Mesenteric fat pad (tissue), 1 donor: ENCODE results near the gene TBX15. TPM values are rescaled to one million over a fixed set of nuclear protein-coding genes. Genes with fewer than 3 reads are reported as not detected.

Experiments
- DNase-seq: peaks from one replicate; pipeline ENCODE4 v3.0.0-alpha.2; 2020; ENCODE audit warnings: low spot score
- long read RNA-seq: library from polyadenylated mRNA; unstranded; transcript quantifications from one replicate; pipeline ENCODE4 v2.0.0, GENCODE V29; 2020
- total RNA-seq: library from RNA; stranded (reverse); fragmentation: NEBNext Ultra II Directional; extraction: Animal tissue kit (Norgen Biotek cat#: 25700); gene quantifications from one replicate; pipeline ENCODE4 v1.2.1, GENCODE V29; 2021
- donor health status: DM: yes; HTN: yes; CAD: no.

The TBX15 gene
- total RNA-seq, result 10.4 TPM
- long read RNA-seq, full-length matches to known transcripts, result 2 of 12 reads
- long read RNA-seq, partial matches to known transcripts, result 6 of 12 reads
- long read RNA-seq, other reads (novel, unspliced or antisense), result 4 of 12 reads

GRCh38 chr1:118988186-118989005 lies at the start of gene TBX15:
Gene TBX15, minus strand, starts transcription at chr1:118988343. Its CDS starts 548 bp downstream, at chr1:118987795.
- DNase-seq, result no peak

- DNase-seq, result no peak
Measured at GRCh38 chr1:119034359-119034758, 46.2 kb upstream of the TBX15 start.

- DNase-seq, result no peak
Measured at GRCh38 chr1:119032986-119033385, 44.8 kb upstream of the TBX15 start.

DNA sequence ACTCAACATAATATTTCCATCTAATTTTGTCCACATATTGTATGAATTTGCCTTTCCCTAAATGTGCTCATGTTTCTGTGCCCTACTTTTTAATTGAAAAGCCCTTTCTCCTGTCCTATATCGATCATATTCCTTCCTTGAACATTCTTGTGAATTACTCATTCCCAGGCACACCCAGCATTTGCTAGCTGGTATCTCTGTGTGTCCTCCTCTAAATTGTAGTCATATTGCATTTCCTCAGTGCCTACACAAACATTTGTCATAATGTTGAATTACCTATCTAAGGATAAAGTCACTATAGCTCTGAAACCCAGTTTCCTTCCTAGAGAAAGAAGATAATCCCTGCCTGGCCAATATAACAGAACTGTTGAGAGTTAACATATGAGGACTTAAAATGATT lies 39.6 kb upstream of the TBX15 start:
- DNase-seq, result no peak

DNA sequence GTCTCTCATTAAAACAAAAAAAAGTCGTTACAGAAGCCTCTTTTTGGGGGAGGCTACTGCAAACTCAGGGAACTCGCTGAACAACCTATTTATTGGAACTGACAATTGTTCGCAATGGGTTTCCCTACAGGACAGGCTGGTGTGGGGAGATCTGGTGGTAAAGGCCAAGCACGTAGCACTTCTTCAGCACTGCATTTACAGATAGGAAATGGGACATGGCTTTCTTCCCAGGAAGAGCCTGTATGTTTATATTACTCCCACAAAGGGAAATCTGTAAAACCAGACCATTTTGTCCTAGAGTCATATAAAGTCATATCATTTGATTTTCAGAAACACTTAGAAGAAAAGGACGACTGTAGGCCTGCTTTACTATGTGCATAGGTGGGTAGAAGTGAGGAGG lies 38.8 kb upstream of the TBX15 start:
- DNase-seq, result no peak

- DNase-seq, result no peak
Measured at GRCh38 chr1:119015547-119015946, 27.4 kb upstream of the TBX15 start.

GRCh38 chr1:119012383-119012782 lies 24.2 kb upstream of the TBX15 start:
- no peak for DNase-seq

- DNase-seq, result no peak
Measured at GRCh38 chr1:119011706-119012105, 23.6 kb upstream of the TBX15 start.

DNA sequence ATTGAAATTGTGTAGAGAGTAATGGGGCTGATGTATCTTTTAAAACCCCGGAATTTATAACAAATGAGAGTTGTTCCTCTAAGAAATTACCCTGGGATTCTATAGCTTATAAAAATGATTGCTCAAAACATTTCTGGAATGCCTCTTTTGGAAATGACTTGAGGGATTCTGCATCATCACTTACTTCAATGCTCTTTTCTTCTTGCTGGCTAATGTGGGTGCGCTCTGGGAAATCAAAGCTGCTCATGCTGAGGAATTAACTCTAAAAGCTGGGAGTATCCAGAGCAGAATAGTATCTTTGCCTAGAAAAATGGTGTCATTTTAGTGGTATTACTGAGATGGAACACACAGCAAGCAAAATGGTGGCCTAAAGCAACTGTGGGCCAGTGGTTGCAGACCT lies 23.0 kb upstream of the TBX15 start:
- DNase-seq, result no peak

- DNase-seq, result no peak
Measured at GRCh38 chr1:119010201-119010600, 22.1 kb upstream of the TBX15 start.

- no peak for DNase-seq
Measured at GRCh38 chr1:119009312-119009655, 21.1 kb upstream of the TBX15 start.

DNA sequence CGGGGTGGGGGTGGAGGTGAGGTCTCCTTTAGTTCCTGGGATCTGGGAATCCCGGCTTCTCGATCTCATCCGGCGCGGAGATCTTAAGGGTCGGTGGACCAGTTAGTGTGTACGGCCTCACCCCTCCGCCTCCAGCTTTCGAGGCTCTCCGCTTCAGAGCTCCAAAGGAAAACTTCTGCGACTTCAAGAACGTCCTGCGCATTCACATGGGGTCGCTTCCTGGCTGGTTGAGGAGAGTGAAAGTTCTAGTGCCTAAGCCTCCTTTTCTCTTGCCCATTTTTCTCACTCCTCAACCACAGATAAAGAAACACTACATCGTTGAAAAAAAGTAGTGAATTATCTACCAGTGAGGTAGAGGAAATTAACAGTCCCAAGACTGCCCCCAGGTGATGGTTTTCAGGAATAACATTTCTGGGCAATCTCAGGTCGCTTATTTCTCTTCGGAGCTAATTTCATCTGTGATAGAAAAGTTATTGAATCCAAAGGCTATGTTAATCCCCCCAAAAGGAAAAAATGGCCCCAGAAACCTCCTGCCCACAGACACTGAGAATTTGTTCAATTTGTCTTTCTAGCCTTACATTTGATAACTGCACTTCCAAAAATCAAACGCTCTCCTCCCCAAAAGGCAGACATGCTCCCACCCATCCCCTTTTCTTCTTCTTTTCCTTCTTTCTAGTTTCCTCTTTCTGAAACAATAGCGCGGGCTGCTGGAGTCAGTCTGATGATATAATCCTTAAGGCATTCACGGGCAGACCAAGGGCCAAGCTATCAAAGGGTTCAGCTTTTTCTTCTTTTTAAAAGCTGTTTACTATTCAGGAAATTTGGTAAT lies 20.6 kb upstream of the TBX15 start:
- no peak for DNase-seq

DNA sequence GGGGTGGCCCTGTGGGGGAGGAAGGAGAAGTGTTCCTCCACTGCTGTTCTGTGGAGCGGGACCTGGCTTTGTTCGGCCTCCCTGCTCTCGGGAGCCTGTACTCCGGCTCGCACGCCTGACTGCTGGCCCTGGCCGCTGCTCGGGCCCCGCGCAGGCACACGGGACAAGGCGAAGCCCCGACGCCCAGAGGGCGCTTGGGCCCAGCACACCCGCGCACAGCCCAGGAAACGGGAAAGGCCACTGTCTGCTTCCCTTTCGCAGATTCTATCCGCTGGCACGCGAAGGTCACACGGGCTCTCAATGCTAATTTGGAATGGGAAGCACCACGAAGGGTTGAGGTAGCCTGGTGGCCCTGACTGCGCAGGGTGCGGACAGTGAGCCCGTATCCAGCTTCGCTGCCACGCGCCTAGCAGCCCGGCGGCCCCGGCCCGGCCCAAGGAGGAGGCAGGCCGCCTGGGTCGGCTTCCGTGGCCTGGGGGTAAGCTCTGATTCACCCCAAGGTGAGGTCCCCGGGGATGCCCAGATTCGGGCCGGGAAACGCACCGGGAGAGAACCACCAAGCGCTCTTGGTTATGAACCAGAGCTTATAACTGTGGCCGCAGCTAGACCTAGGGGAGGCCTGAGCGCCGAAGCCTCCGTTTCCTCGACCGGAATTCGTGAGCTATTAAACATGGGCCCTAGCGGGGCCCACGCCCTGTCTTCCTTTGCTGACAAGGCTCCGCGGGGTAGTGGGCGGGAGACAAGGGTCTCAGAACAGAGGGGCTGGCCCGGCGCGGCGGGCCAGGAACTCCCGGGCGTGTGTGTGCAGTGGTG lies 19.7 kb upstream of the TBX15 start:
- DNase-seq, result no peak

GRCh38 chr1:119007339-119007669 lies 19.2 kb upstream of the TBX15 start:
- no peak for DNase-seq

DNA sequence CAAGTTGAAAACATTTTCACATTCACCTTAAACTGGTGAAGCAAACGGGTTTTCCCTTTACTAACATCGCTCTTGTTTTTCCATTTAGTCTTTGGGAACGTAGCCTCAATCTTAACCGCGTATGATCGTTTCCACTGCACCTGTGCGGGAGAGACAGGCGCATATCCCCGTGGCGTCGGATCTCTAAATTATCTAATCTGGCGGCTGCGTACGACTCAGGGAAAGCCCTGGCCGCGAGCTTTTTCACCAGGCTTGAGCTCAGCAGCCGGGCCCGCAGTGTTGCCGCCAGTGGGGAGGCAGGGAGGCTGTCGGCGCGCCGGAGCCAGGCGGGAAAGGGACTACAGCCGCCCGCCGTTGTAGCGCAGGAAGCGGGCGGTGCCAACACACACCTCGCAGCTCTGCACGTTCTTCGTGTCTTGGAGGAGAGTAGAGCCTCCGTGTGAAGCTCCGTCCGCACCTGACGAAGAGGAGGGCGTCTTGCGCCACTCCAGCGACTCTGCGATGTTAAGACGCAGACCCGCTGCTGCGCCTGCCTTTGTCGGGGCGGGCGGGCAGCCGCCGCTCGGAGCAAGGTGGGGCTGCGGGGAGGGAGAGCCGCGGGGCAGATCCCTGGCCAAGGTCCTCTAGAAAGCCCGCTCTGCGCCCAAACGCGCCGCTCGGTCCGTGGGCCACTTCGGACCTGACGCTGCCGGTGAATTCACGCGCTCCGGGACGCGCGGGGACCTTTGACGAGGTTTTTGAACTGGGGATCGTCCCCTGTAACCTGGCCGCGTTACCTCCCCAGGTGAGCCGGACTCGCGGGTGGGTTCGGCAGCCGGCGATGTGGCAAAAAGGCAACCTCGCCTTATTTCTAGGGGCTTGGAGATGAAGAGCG lies 18.5 kb upstream of the TBX15 start:
- DNase-seq, result no peak

DNA sequence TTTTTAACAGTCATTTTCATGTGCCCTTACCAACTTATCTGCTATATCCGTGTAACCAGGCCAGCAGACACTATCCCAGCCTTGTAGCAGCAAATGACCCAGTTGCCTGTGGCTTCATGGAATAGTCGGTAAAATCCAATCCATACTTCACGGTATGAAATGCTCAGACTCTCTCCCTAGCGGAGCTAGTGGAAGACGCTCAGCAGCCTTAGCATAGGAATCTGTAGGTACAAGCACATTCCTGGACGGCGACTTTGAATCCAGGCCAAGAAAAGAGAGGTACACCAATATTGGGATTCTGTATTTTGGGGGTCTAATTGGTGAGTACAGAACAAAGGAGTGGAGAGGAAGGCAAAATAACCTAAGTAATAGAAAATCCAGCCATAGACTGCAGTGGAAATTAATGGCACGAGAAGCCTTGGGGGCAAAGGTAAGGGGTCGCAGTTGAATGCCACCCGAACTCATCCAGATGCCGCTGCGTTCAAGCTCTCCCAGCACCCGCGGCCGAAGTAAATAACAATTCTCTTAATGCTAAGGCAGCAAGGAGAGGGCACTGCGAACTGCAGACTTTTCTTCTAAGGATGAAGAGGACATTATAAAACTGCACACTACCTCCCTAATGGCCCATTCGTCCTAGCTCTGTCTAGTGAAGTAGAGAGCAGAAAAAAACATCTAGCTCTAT lies 17.7 kb upstream of the TBX15 start:
- DNase-seq, result no peak

DNA sequence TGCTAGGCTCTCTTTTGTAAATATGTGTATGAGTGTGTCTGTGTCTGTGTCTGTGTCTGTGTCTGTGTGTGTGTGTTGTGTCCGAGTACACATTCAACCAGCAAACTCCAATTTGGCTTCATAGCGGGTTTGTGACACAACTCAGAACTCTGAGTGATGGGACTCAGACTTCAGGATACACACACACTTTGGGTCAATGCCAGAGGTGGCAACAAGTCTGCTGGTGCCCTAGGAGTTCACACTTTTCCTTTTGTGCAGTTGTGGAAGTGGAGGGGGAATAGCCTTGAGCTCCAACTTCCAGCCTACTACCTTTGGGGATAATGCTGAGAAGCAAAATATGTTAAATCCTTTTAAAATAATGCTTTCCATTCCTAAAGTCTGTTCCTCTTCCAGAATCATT lies 16.6 kb upstream of the TBX15 start:
- no peak for DNase-seq

- no peak for DNase-seq
Measured at GRCh38 chr1:119004129-119004527, 16.0 kb upstream of the TBX15 start.

- DNase-seq, result no peak
Measured at GRCh38 chr1:119003413-119004128, 15.4 kb upstream of the TBX15 start.
